ENCODE results near the gene ATG16L1. TPM values are rescaled to one million over a fixed set of nuclear protein-coding genes. Genes with fewer than 3 reads are reported as not detected.

ATG16L1 gene
- polyA plus RNA-seq, 3 donors = 3.3 to 22.9 (median 4.3) TPM

GRCh38 chr2:233307565-233307964, 56.1 kb downstream of the ATG16L1 start, which contains the start of gene SAG:
SAG (plus strand) TSS chr2:233307816; CDS start chr2:233309190, 1,374 bp downstream.
- 94% methylated on average over 4 of the region's 7 CpGs for WGBS (ENCODE audit: insufficient coverage)
- H3K9me3 Mint-ChIP-seq = peaks cover 0 to 5% (median 0%) of the 10 kb centered on the region in 7 donors
- Histone ChIP-seq H3K79me2 (ENCODE audit: insufficient read depth, low read length) (no peaks in the 10 kb centered on the region), H4K20me1 (ENCODE audit: insufficient read depth, low read length) (no peaks in the 10 kb centered on the region), H2AFZ (ENCODE audit: insufficient read depth, low read depth, low read length, poor library complexity, severe bottlenecking) (no peak within 1 kb of the TSS), H3K27me3 (ENCODE audit: control insufficient read depth in 2 of 2, insufficient read depth in 2 of 2, low read length in 2 of 2) (no peaks in the 10 kb centered on the region), H3K27ac (ENCODE audit: low read depth in 1 of 2, low read length in 2 of 2) (no peak within 1 kb of the TSS), H3K36me3 (replicated peaks in 1 of 2; ENCODE audit: control insufficient read depth in 1 of 2, insufficient read depth in 2 of 2, low read length in 2 of 2) (no peaks in the 10 kb centered on the region), H3K4me3 (replicated peaks in 1 of 3; ENCODE audit: low read depth in 2 of 3, low read length in 3 of 3) (no peak within 1 kb of the TSS), H3K4me2 (replicated peaks; ENCODE audit: extremely low read depth, low read length, poor library complexity, severe bottlenecking) (no peak within 1 kb of the TSS), H3K9me3 (replicated peaks in 1 of 2; ENCODE audit: control insufficient read depth in 1 of 2, insufficient read depth in 1 of 2, low read length in 2 of 2) (no peaks in the 10 kb centered on the region), H3K9ac (ENCODE audit: insufficient read depth, low read length, poor library complexity, severe bottlenecking) (no peak within 1 kb of the TSS), H3K4me1 (ENCODE audit: control insufficient read depth in 1 of 2, insufficient read depth in 2 of 2, low read length in 2 of 2) (no peaks in the 10 kb centered on the region)
- no peaks in the 10 kb centered on the region for H3K36me3 Mint-ChIP-seq
- peaks cover 7% of the 10 kb centered on the region for H3K4me1 Mint-ChIP-seq
- H3K27me3 Mint-ChIP-seq (ENCODE audit: low read depth in 3 of 3) = peaks cover 2 to 11% (median 2%) of the 10 kb centered on the region in 3 donors
- no peak for TF ChIP-seq CTCF (IDR thresholded peaks at IDR 0.05)
- no peak within 1 kb of the TSS for H3K4me3 Mint-ChIP-seq
- DNase-seq = no peak
- intact Hi-C loops (cut with micrococcal nuclease) = no loop called here
- peak within 1 kb of the TSS in 1 of 7 donors; percentile 11 for H3K27ac Mint-ChIP-seq

GRCh38 chr2:233311241-233311926, 59.9 kb downstream of the ATG16L1 start:
- Mint-ChIP-seq H3K4me1 (peaks cover 7% of the 10 kb centered on the region), H3K27me3 (ENCODE audit: low read depth in 3 of 3) (peaks cover 2 to 12% (median 6%) of the 10 kb centered on the region in 3 donors), H3K4me3 (no peak overlapping the region), H3K27ac (peak overlapping the region in 2 of 7 donors; percentile 51 to 68), H3K9me3 (peaks cover 0 to 5% (median 0%) of the 10 kb centered on the region in 7 donors), H3K36me3 (no peaks in the 10 kb centered on the region)
- WGBS (ENCODE audit: insufficient coverage) = no CpG with 5 or more reads among the region's 11 CpGs
- Histone ChIP-seq H3K27me3 (ENCODE audit: control insufficient read depth in 2 of 2, insufficient read depth in 2 of 2, low read length in 2 of 2) (no peaks in the 10 kb centered on the region), H3K79me2 (ENCODE audit: insufficient read depth, low read length) (no peaks in the 10 kb centered on the region), H3K9me3 (replicated peaks in 1 of 2; ENCODE audit: control insufficient read depth in 1 of 2, insufficient read depth in 1 of 2, low read length in 2 of 2) (no peaks in the 10 kb centered on the region), H4K20me1 (ENCODE audit: insufficient read depth, low read length) (no peaks in the 10 kb centered on the region), H3K4me2 (replicated peaks; ENCODE audit: extremely low read depth, low read length, poor library complexity, severe bottlenecking) (no peak overlapping the region), H2AFZ (ENCODE audit: insufficient read depth, low read depth, low read length, poor library complexity, severe bottlenecking) (no peak overlapping the region), H3K4me3 (replicated peaks in 1 of 3; ENCODE audit: low read depth in 2 of 3, low read length in 3 of 3) (no peak overlapping the region), H3K9ac (ENCODE audit: insufficient read depth, low read length, poor library complexity, severe bottlenecking) (no peak overlapping the region), H3K4me1 (ENCODE audit: control insufficient read depth in 1 of 2, insufficient read depth in 2 of 2, low read length in 2 of 2) (no peaks in the 10 kb centered on the region), H3K36me3 (replicated peaks in 1 of 2; ENCODE audit: control insufficient read depth in 1 of 2, insufficient read depth in 2 of 2, low read length in 2 of 2) (no peaks in the 10 kb centered on the region), H3K27ac (ENCODE audit: low read depth in 1 of 2, low read length in 2 of 2) (no peak overlapping the region)
- DNase-seq = no peak
- intact Hi-C loops (cut with micrococcal nuclease) = no loop called here
- peak; percentile 12 for TF ChIP-seq CTCF (IDR thresholded peaks at IDR 0.05)

Data from CD14-positive monocyte (primary cell).